Coronary artery (tissue), 2 donors: Measurements from ENCODE around the gene NBEA.

ENCODE experiments used
- DNase-seq: peaks from one replicate; pipeline ENCODE4 v3.0.0-alpha.2; 2017; ENCODE audit warnings: low spot score
- H3K27ac ChIP-seq, 2 donors: fragments of 200-600 bp; sonication (generic); one replicate each; pipeline ENCODE4 v1.5.1; 2016 to 2019
- H3K4me3 ChIP-seq: fragments of 200-600 bp; sonication (generic); 2 replicates; pipeline ENCODE4 v1.5.1; 2016; ENCODE audit warnings: mild to moderate bottlenecking, moderate library complexity
- CTCF ChIP-seq: fragments of 200-600 bp; sonication (generic); IDR thresholded peaks from one replicate; pipeline ENCODE4 v1.5.1; 2019; ENCODE audit warnings: antibody characterized with exemption

The NBEA gene

GRCh38 chr13:35165205-35165604, 223.1 kb downstream of the NBEA start:
- TF ChIP-seq CTCF, result no peak
- Histone ChIP-seq H3K27ac (no peak overlapping the region), H3K4me3 (no peak overlapping the region)
- DNase-seq, result no peak

- H3K4me3 ChIP-seq, result no peak overlapping the region
- no peak overlapping the region for H3K27ac ChIP-seq
- TF ChIP-seq CTCF, result no peak
- DNase-seq, result no peak
These were observed 237.4 kb downstream of the NBEA start for GRCh38 chr13:35179494-35179893.

DNA sequence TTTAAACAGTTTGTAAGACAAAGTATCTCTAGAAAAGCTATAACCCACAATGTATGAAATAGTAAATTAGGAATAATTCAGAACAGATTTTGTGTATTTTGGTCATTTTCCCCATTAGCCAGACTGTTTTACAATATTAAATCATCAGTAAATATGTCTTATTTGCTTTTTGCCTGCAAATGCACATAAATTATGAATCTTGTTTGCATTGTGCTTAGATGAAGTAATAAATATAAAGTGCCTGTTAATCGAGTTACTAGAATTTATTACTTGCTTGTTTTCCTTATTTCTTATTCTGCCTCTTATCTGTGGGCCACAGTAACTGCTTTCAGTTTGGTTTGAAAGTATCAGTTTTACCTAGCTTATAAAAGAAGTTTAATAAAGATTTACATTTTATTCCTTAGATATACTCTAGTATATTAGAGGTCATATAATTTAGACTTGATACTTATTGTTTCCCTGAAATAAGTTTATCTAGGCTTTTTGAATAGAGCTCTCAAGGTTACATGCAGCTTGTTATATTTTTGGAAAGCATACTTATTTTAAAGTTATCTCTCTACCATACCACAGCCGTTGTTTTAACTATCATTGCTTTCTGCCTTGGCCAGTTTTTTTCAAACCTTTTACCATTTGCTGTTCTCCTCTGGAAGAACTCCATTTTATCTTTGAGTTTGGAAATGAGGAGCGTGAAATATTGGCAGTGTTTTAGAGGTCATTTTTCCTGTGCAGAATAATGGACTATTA, 238.0 kb downstream of the NBEA start:
- no peak for TF ChIP-seq CTCF
- Histone ChIP-seq H3K4me3 (no peak overlapping the region), H3K27ac (no peak overlapping the region)
- no peak for DNase-seq

- no peak for TF ChIP-seq CTCF
- no peak for DNase-seq
- Histone ChIP-seq H3K4me3 (no peak overlapping the region), H3K27ac (no peak overlapping the region)
These were observed 248.2 kb downstream of the NBEA start for GRCh38 chr13:35190241-35190640.

GRCh38 chr13:35191883-35192282, 249.8 kb downstream of the NBEA start:
- no peak for TF ChIP-seq CTCF
- DNase-seq, result no peak
- no peak overlapping the region for H3K27ac ChIP-seq
- H3K4me3 ChIP-seq, result no peak overlapping the region

DNA sequence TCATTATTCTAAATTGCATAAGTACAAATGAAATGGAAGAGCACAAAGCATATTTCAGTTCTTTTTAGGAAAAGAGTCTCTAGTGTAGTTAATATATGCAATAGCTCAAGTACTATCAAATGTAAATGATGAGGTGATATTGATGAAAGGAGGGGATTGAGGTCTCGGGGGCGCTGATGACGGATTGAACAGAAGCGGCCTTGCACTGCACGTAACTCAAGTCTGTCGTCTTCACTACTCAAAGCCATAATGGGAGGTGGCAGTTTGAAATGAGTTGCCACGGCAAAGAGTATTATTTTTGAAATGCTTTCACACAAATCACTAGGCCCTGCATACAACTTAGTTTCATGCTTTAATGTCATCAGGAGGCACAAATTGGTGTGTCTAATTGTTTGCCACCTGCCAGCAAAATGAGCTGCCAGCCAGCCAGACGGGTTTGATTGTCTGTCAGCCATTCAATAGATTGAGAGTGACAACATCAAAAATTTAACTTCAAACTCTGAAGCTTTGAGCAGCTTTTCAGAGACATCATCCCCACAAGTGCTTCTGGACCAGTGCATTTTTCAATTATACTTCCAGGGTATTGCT, 256.6 kb downstream of the NBEA start:
- H3K27ac ChIP-seq, result no peak overlapping the region
- no peak for TF ChIP-seq CTCF
- H3K4me3 ChIP-seq, result no peak overlapping the region
- DNase-seq, result no peak

DNA sequence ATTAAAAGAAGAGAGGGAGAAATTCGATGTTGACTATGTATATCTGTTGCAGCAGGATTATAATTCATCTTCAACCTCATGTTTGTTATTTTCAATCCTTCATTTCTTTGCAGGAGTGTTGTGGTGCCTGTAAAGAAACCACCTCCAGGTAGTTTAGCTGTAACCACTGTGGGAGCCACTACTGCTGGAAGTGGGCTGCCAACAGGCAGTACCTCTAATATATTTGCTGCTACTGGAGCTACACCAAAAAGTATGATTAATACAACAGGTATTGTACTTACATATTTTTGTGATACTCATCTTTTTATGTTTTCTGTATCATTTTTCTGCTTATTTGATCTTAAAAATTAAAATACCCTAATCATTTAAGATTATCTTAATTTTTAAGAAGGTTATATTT, 266.5 kb downstream of the NBEA start:
- H3K4me3 ChIP-seq, result no peak overlapping the region
- TF ChIP-seq CTCF, result no peak
- DNase-seq, result no peak
- no peak overlapping the region for H3K27ac ChIP-seq
